Body of pancreas (tissue), 4 donors: ENCODE results near the gene ARF5.

Experiments used
- CTCF ChIP-seq, 7 experiments: fragments of 450-650 bp in 4 of 7; fragments of 200-600 bp in 3 of 7; sonication (generic) in 3 of 7; IDR thresholded peaks; one replicate each; pipeline ENCODE4 v1.5.1; 2016 to 2019; ENCODE audit warnings: antibody characterized with exemption in 7 of 7
- POLR2A ChIP-seq, 3 donors: fragments of 450-650 bp; IDR thresholded peaks; one replicate each; pipeline ENCODE4 v1.6.1; 2016; ENCODE audit warnings: antibody characterized with exemption in 3 of 3, mild to moderate bottlenecking in 2 of 3

- TF ChIP-seq CTCF (IDR thresholded peaks at IDR 0.05) (no peak), POLR2A (IDR thresholded peaks at IDR 0.05) (no peak)
Observed at GRCh38 chr7:127541548-127541947, 46.7 kb upstream of the ARF5 start.
